GM12874 (cell line): ENCODE results near the gene OLIG1.

Experiments
- TF ChIP-seq, protein P1 (sequence below): IDR thresholded peaks from 2 replicates; pipeline ENCODE4 v1.5.1; 2011; ENCODE audit warnings: low read depth, mild to moderate bottlenecking, control low read depth, low read length, moderate library complexity; ENCODE audit not compliant: insufficient read depth

The OLIG1 gene

GRCh38 chr21:33071770-33072306 lies 1.9 kb downstream of the OLIG1 start:
- TF ChIP-seq, protein P1, sequence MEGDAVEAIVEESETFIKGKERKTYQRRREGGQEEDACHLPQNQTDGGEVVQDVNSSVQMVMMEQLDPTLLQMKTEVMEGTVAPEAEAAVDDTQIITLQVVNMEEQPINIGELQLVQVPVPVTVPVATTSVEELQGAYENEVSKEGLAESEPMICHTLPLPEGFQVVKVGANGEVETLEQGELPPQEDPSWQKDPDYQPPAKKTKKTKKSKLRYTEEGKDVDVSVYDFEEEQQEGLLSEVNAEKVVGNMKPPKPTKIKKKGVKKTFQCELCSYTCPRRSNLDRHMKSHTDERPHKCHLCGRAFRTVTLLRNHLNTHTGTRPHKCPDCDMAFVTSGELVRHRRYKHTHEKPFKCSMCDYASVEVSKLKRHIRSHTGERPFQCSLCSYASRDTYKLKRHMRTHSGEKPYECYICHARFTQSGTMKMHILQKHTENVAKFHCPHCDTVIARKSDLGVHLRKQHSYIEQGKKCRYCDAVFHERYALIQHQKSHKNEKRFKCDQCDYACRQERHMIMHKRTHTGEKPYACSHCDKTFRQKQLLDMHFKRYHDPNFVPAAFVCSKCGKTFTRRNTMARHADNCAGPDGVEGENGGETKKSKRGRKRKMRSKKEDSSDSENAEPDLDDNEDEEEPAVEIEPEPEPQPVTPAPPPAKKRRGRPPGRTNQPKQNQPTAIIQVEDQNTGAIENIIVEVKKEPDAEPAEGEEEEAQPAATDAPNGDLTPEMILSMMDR: no peak

- TF ChIP-seq, protein P1: no peak
Observed at GRCh38 chr21:33073636-33074035, 3.7 kb downstream of the OLIG1 start.

DNA sequence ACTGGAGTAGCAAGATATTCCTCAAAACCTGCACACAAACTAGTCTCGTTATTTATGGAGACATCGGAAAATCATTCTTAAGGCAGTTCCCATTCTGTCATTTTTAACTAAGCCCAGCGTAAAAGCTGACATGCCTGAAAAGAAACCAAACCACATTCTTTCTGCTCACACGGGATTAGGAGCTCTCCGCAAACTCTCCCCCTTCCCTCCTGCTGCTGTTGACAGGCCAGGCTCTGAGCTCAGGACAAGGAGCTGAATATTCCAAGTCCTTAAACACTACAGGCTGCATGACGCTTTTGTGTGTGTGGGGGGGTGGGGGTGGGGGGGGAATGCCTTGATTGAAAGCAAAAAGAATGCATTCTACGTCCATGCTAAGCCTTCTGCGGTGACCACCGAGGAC lies 5.2 kb downstream of the OLIG1 start:
- TF ChIP-seq, protein P1: no peak

DNA sequence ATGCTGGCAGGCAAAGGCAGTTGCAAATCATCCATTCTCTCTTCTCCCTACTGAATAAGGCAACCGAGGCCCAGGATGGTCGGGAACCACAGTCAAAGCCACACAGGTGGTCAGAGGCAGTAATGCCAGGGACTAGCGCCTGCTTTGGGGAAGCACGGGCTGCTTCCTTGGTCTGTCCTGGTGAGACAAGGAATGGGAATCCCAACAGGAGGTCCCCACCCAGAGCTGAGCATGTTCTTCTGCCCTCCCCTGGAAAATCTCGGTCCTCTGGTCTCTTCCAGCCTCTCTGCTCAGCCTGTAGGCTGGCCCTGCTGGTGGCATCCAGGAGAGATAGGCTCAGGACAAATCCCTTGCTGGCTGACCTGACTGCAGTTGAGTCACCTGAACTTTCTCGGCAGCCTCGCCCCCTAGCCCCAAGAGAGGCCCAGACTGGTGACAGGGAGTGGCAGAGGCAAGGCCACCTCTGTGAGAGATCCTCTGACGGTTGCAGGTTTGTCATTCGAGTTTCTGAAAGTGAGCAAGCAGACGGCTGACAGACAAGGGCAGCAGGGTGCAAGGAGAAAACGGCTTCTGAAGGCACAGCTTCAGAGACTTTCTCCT lies 5.8 kb downstream of the OLIG1 start:
- TF ChIP-seq, protein P1: no peak

DNA sequence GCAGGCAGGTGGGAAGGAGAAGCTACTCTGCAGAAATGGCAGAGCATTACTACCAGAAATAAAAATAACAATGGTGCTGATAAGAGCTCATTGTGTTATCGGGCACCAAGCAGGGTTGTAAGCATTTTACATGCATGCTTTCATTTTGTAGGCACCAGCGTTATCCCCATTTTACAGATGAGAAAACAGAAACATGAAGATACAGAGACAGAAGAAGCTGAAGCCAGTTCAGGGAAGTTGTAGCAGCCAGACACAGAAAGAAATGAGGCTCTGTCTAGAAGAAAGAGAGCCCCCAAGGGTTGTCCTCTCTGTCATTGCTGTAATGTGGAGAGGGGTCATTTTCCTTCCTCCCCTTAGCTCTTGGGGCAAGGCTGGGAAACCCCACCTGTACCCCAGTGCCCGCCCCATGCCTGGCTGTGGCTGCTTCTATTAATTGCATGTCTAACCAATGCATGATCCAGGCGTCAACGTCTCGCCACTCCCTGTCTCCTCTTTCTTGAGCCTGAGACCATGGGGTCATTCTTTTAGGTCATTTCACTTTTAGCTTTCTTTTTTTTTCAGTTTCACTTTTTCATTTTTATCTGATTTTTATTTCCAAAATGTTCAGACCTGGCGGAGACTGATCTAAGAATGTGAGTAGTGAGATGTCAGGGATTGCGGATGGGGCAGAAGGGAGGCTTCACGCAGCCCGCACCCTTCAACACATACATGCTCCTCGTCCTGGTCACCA lies 6.8 kb downstream of the OLIG1 start:
- TF ChIP-seq, protein P1: no peak

DNA sequence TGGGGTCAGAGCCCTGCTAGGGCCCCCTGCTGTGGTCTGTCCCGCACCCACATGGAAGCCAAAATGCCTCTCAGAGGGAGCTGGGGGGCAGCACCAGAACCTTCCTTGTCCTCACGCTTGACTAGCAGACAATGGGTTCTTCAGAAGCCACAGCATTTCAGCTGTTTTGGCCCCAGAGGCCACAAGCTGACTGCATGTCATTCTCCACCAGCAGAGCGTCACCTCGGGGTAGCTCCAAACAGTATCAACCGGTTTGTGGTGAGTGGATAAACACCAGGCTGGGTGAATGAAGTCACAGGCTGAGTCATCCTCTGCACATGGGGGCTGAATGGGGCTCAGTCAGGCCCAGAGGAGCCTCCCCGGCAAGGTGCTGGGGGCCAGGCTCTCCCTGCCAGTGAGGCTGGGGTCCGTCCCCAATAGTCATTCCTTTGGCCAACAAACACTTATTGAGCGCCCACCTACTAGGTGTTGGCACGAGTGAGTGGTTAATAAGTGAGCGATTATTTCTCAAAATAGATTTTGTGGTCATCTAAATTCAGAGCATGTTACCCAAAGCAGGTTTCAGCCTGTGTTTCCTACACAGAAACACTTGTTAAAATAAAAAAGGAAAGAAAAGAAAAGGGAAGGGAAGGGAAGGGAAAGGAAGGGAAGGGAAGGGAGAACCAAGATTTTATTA lies 9.1 kb downstream of the OLIG1 start:
- TF ChIP-seq, protein P1: no peak

GRCh38 chr21:33080376-33080775 lies 10.4 kb downstream of the OLIG1 start:
- TF ChIP-seq, protein P1: no peak
